Measurements from ENCODE around the gene MANSC1. TPM values are rescaled to one million over a fixed set of nuclear protein-coding genes. Genes with fewer than 3 reads are reported as not detected.

The MANSC1 gene
- total and polyA plus RNA-seq, 2 donors (not counting 3 experiments of a cell fraction or from before 2014, with no cell fraction given), result 37.0 to 65.0 TPM

DNA sequence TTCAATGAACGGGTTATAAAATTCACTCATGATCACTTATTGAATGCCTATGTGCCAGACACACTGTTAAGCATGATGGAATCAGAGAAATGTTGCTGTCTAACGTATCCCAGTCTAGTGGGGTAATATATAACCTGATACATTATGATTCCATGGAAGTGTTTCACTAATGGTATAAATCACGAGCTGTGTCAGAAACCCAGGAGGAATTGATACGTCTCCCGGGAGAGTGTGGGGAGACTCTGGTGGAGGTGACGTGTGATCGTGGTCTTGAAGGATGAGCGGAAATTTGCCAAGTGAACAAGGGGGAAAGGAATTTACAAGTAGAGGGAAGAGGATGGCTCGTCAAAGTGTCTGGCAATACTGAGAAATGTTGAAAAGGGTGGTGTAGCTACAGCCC is 26.5 kb downstream of the MANSC1 start:
- FAIRE-seq (no peak), DNase-seq (ENCODE audit: low read depth, low spot score) (no peak)
- H3K79me2 ChIP-seq (ENCODE audit: control insufficient read depth, insufficient read depth, low read length), result no peaks in the 10 kb centered on the region
- H3K27ac ChIP-seq (ENCODE audit: insufficient read depth, low read depth, low read length), result no peak overlapping the region
- intact Hi-C loops (cut with micrococcal nuclease) (no loop called here), dilution Hi-C loops (cut with MboI; ENCODE audit: extremely low pct_ligation_motif_present, low sequenced_read_pairs) (no loop called here)
- no peaks in the 10 kb centered on the region for H3K27me3 ChIP-seq (ENCODE audit: control insufficient read depth in 2 of 2, insufficient read depth in 2 of 2, low read length in 2 of 2)
- BruUV-seq (replicated peaks), result no TSS peak
- H3K4me3 ChIP-seq (replicated peaks in 1 of 3; ENCODE audit: insufficient read depth in 1 of 3, low read depth in 1 of 3, low read length in 3 of 3), result no peak overlapping the region
- no peak overlapping the region for H3K9ac ChIP-seq (replicated peaks; ENCODE audit: extremely low read depth, insufficient read depth, low read length)
- peaks cover 16% of the 10 kb centered on the region for H3K4me1 ChIP-seq (ENCODE audit: control insufficient read depth, extremely low read depth, insufficient read depth, low read length)
- no peak for TF ChIP-seq FOS (IDR thresholded peaks at IDR 0.05; ENCODE audit: borderline replicate concordance, insufficient read depth, low read length)
- no peak for TF ChIP-seq POLR2A (IDR thresholded peaks at IDR 0.05; ENCODE audit: low read depth, low read length)
- no peak for TF ChIP-seq GATA2 (IDR thresholded peaks at IDR 0.05; ENCODE audit: insufficient read depth, insufficient read length, low read depth, low read length)
- TF ChIP-seq JUN (IDR thresholded peaks at IDR 0.05; ENCODE audit: borderline replicate concordance, insufficient read depth, insufficient read length, low read depth), result no peak
- TF ChIP-seq POLR2AphosphoS5 (IDR thresholded peaks at IDR 0.05; ENCODE audit: insufficient read depth, low read depth, low read length), result no peak
- TF ChIP-seq, protein P1, sequence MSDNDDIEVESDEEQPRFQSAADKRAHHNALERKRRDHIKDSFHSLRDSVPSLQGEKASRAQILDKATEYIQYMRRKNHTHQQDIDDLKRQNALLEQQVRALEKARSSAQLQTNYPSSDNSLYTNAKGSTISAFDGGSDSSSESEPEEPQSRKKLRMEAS (IDR thresholded peaks at IDR 0.05; ENCODE audit: insufficient read depth, insufficient read length), result no peak
- TF ChIP-seq MYC (IDR thresholded peaks at IDR 0.05; ENCODE audit: low read depth, low read length), result no peak
- no peak for TF ChIP-seq EZH2 (IDR thresholded peaks at IDR 0.05; ENCODE audit: borderline replicate concordance, low read depth, low read length, severe bottlenecking)
- TF ChIP-seq, protein P2, sequence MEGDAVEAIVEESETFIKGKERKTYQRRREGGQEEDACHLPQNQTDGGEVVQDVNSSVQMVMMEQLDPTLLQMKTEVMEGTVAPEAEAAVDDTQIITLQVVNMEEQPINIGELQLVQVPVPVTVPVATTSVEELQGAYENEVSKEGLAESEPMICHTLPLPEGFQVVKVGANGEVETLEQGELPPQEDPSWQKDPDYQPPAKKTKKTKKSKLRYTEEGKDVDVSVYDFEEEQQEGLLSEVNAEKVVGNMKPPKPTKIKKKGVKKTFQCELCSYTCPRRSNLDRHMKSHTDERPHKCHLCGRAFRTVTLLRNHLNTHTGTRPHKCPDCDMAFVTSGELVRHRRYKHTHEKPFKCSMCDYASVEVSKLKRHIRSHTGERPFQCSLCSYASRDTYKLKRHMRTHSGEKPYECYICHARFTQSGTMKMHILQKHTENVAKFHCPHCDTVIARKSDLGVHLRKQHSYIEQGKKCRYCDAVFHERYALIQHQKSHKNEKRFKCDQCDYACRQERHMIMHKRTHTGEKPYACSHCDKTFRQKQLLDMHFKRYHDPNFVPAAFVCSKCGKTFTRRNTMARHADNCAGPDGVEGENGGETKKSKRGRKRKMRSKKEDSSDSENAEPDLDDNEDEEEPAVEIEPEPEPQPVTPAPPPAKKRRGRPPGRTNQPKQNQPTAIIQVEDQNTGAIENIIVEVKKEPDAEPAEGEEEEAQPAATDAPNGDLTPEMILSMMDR (IDR thresholded peaks at IDR 0.05; ENCODE audit: extremely low read depth in 1 of 2, insufficient read depth in 1 of 2, low read depth in 1 of 2, low read length in 2 of 2), result no peak
- no peaks in the 10 kb centered on the region for H3K36me3 ChIP-seq (ENCODE audit: control insufficient read depth in 2 of 2, extremely low read depth in 1 of 2, insufficient read depth in 2 of 2, low read length in 2 of 2)
- H3K9me3 ChIP-seq (replicated peaks; ENCODE audit: control insufficient read depth, insufficient read depth, low read length), result no peaks in the 10 kb centered on the region
- H3K9me1 ChIP-seq (replicated peaks; ENCODE audit: control insufficient read depth, extremely low read depth, insufficient read depth, low read length), result no peaks in the 10 kb centered on the region
- no peak overlapping the region for H2AFZ ChIP-seq (ENCODE audit: low read depth, low read length)
- ChIA-PET POLR2A (interaction anchor here (0.7 kb wide), 1 partner anchor 15 kb away, joined by 4 read pairs; no protein-coding TSS in a partner anchor), CTCF (interaction anchor here (1.0 to 1.2 kb wide), 2 partner anchors 11 to 242 kb away, joined by 6 read pairs; no protein-coding TSS in a partner anchor)
- no peaks in the 10 kb centered on the region for H4K20me1 ChIP-seq (replicated peaks; ENCODE audit: control insufficient read depth, extremely low read depth, insufficient read depth, low read length)
- no peak overlapping the region for H3K4me2 ChIP-seq (ENCODE audit: insufficient read depth, low read length)

Data from endothelial cell of umbilical vein (primary cell).